Gastroesophageal sphincter (tissue), 3 donors: Measurements from ENCODE around the gene MUC5AC.

Experiments used
- CTCF ChIP-seq, 4 experiments: fragments of 200-600 bp in 2 of 4; fragments of 450-650 bp in 2 of 4; sonication (generic) in 1 of 4; IDR thresholded peaks; one replicate each; pipeline ENCODE4 v1.5.1; 2017 to 2019; ENCODE audit warnings: antibody characterized with exemption in 4 of 4, mild to moderate bottlenecking in 2 of 4, moderate library complexity in 2 of 4
- POLR2A ChIP-seq, 2 donors: fragments of 450-650 bp; IDR thresholded peaks; one replicate each; pipeline ENCODE4 v1.6.1; 2017; ENCODE audit warnings: antibody characterized with exemption in 2 of 2, mild to moderate bottlenecking in 2 of 2, moderate library complexity in 1 of 2

- TF ChIP-seq CTCF (IDR thresholded peaks at IDR 0.05) (no peak), POLR2A (IDR thresholded peaks at IDR 0.05) (no peak)
Observed at GRCh38 chr11:1235901-1236315, 78.2 kb downstream of the MUC5AC start.
